Measurements from ENCODE around the gene GTF3C6.

DNA sequence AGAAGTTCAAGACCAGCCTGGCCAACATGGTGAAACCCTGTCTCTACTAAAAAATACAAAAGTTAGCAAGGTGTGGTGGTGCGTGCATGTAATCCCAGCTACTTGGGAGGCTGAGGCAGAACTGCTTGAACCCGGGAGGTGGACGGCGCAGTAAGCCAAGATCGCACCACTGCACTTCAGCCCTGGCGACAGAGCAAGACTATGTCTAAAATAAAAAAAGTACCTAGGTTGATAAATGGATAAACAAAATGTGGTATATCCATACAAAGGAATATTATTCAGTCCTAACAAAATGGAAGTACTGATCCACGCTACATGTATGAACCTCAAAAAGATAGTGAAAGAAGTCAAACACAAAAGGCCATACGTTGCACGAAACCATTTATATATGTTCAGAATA, 22.1 kb downstream of the GTF3C6 start:
- TF ChIP-seq EZH2phosphoT487 (IDR thresholded peaks at IDR 0.05; ENCODE audit: low read length) (no peak), EZH2 (optimal IDR thresholded peaks at IDR 0.05; ENCODE audit: low read depth, low read length) (no peak)
